Right lobe of liver (tissue), 6 donors: ENCODE data around the gene LRBA. TPM values are rescaled to one million over a fixed set of nuclear protein-coding genes. Genes with fewer than 3 reads are reported as not detected.
A peak's percentile ranks its signal among the peaks of the same experiment; 100 is the strongest.

Experiments
- ATAC-seq, 4 donors: fragments of 200-7000 bp; cut with Tn5 transposase; one replicate each; pipeline ENCODE4 v1.9.1; 2020; ENCODE audit warnings: mild to moderate bottlenecking in 4 of 4, moderate library complexity in 4 of 4
- DNase-seq, 3 donors: peaks; one replicate each; pipeline ENCODE4 v3.0.0-alpha.2; 2020
- H3K27ac ChIP-seq, 3 donors: fragments of 200-600 bp; one replicate each; pipeline ENCODE4 v1.8.0; 2022
- H3K27me3 ChIP-seq, 2 donors: fragments of 200-600 bp; one replicate each; pipeline ENCODE4 v1.8.0; 2022
- H3K36me3 ChIP-seq, 4 donors: fragments of 200-600 bp; sonication (generic) in 1 of 4; one replicate each; pipeline versions ENCODE4 v1.5.1 to v1.8.0; 2017 to 2022; ENCODE audit warnings: control low read depth in 1 of 4
- H3K4me1 ChIP-seq, 4 donors: fragments of 200-600 bp; sonication (generic) in 1 of 4; one replicate each; pipeline versions ENCODE4 v1.5.1 to v1.8.0; 2017 to 2022; ENCODE audit warnings: control low read depth in 1 of 4
- H3K4me3 ChIP-seq, 3 donors: fragments of 200-600 bp; one replicate each; pipeline ENCODE4 v1.8.0; 2022
- H3K9me3 ChIP-seq, 4 donors: fragments of 200-600 bp; sonication (generic) in 1 of 4; one replicate each; pipeline versions ENCODE4 v1.5.1 to v1.8.0; 2017 to 2022; ENCODE audit warnings: control low read depth in 1 of 4
- POLR2A ChIP-seq: fragments of 450-650 bp; IDR thresholded peaks from one replicate; pipeline ENCODE4 v1.6.1; 2017; ENCODE audit warnings: antibody characterized with exemption, mild to moderate bottlenecking
- WGBS: methylation state at CpG from one replicate; pipeline ENCODE4 v1.1.6; 2018; ENCODE audit warnings: low coverage, low lambda C conversion rate; ENCODE audit not compliant: insufficient coverage; ENCODE audit errors: missing lambda C conversion rate; 5-methylcytosine and 5-hydroxymethylcytosine counted together
- intact Hi-C, 2 donors: fragments of 100-400 bp; cut with DNase I; formaldehyde crosslinking; loops; one replicate each; pipeline versions ENCODE4 v1.11.2 to v1.14.1; 2022
- total RNA-seq, 6 experiments: library from RNA; depleted of rRNA in 2 of 6; stranded (reverse); fragments of >200 nt in 2 of 6; fragmentation: NEBNext Ultra II Directional in 3 of 6; extraction: Animal tissue kit (Norgen Biotek cat#: 25700) in 3 of 6; gene quantifications; one replicate each; pipeline versions ENCODE4 v1.1.0 to v1.2.4, GENCODE V29; 2016 to 2023
- TF ChIP-seq, protein P1 (sequence below), 4 donors: fragments of 200-600 bp in 3 of 4; fragments of 450-650 bp in 1 of 4; IDR thresholded peaks; one replicate each; pipeline versions ENCODE4 v1.5.1 to v1.8.0; 2016 to 2022; ENCODE audit warnings: antibody characterized with exemption in 4 of 4, mild to moderate bottlenecking in 2 of 4
- donor health status: DM: no; HTN: yes; CAD: no.
- donor health status: DM: no; HTN: no; CAD: no.
- donor health status: DM: no; HTN: no; CAD: no.
- donor health status: DM: no; HTN: yes; CAD: no.
- donor health status: DM: no; HTN: yes; CAD: no.

The LRBA gene
- total RNA-seq, 6 experiments from 2014 or later, result 18.9 to 48.1 (median 24.5) TPM

DNA sequence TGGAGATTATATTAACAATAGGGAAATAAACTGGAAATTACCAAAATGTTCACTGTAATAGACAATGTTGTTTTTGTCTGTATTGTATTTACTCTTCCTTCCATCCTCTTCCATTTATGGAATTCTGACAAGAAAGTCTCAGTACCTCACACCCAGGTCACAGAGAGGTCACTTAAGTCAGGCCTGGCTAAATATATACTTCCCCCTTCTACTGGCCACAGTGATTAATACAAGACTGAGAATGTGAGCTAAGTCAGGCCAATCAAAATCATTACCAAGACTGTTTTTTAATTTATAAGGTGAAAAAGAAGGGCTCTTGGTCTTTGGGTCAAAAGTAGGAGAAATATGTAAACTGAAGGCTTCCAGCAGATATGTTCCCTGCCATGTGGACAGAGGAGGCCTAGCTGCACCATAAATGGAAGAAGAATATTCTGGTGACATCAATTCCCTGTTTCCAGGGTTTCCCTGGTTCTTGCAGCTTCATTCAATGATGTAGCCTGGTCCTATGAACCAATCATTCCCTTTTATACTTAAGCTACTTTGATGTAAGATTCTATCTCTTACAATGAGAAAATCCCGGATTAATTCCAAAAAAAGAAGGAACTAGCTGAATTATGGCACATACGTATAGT, 64.3 kb downstream of the LRBA start:
- ATAC-seq, result peak; percentile 46 to 79 (median 64)
- intact Hi-C loops, result no loop called here
- Histone ChIP-seq H3K27me3 (no peaks in the 10 kb centered on the region), H3K4me1 (peaks cover 0 to 3% (median 0%) of the 10 kb centered on the region in 4 donors), H3K9me3 (no peaks in the 10 kb centered on the region), H3K36me3 (no peaks in the 10 kb centered on the region), H3K4me3 (no peak overlapping the region), H3K27ac (no peak overlapping the region)
- TF ChIP-seq, protein P1, sequence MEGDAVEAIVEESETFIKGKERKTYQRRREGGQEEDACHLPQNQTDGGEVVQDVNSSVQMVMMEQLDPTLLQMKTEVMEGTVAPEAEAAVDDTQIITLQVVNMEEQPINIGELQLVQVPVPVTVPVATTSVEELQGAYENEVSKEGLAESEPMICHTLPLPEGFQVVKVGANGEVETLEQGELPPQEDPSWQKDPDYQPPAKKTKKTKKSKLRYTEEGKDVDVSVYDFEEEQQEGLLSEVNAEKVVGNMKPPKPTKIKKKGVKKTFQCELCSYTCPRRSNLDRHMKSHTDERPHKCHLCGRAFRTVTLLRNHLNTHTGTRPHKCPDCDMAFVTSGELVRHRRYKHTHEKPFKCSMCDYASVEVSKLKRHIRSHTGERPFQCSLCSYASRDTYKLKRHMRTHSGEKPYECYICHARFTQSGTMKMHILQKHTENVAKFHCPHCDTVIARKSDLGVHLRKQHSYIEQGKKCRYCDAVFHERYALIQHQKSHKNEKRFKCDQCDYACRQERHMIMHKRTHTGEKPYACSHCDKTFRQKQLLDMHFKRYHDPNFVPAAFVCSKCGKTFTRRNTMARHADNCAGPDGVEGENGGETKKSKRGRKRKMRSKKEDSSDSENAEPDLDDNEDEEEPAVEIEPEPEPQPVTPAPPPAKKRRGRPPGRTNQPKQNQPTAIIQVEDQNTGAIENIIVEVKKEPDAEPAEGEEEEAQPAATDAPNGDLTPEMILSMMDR (IDR thresholded peaks at IDR 0.05), result no peak
- no peak for TF ChIP-seq POLR2A
- WGBS, result 84% methylated on average over 2 of the region's 2 CpGs
- no peak for DNase-seq

DNA sequence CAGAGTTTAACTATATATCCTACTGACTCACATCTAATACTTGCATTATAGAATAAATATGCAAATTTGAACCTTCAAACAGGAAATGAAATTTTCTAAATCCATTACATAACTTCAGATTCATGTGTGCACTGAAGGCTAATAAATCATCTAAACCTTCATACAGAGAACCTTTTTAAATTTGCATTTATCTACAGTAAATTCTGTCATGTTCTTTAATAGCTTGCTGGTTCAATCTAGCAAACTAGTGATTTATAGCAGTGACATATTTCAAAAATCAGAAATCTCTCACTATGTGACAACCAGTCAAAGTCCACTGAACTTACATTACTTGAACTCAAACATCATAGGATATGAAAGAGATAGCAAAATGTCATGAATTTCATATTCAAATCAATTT, 65.1 kb downstream of the LRBA start:
- DNase-seq, result no peak

DNA sequence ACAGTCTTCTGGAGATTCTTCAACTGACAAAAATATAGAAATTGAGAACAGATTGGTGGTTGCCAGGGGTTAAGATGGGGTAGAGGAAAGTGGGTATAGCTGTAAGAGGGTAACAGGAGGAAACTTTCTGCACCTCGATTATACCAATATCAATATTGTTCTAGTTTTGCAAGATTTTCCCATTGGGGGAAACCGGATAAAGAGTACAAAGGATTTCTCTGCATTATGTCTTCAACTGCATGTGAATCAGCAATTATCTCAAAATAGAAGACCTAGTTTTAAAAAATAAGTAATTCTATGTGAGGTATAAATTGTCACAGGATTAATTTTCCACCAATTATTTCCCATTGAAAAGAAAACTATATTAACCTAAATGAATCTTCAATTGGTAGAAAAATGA, 65.7 kb downstream of the LRBA start:
- intact Hi-C loops, result no loop called here

More for the DNA sequence above, 65.1 kb downstream of the LRBA start:
- Histone ChIP-seq H3K27ac (no peak overlapping the region), H3K27me3 (no peaks in the 10 kb centered on the region), H3K4me1 (peaks cover 0 to 3% (median 0%) of the 10 kb centered on the region in 4 donors), H3K4me3 (no peak overlapping the region), H3K9me3 (no peaks in the 10 kb centered on the region), H3K36me3 (no peaks in the 10 kb centered on the region)
- TF ChIP-seq, protein P1 (IDR thresholded peaks at IDR 0.05), result no peak
- TF ChIP-seq POLR2A, result no peak
- intact Hi-C loops, result no loop called here
- no peak for ATAC-seq

DNA sequence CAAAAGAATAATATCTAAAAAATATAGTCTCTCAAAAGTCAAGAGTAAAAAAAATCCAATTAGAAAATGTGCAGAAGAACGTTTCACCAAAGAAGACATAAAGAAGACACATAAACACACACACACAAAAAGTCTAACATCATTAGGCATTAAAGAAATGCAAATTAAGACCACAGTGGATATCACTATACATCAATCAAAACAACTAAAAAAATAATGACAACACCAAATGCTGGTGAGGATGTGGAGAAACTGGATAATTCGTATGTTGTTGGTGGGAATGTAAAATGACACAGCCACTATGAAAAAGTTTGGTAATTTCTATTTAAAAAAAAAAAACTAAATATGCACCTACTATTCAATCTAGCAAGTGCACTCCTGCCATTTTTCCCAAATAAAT, 66.4 kb downstream of the LRBA start:
- no peak overlapping the region for H3K27ac ChIP-seq
- DNase-seq (no peak), ATAC-seq (no peak)
- H3K36me3 ChIP-seq, result no peaks in the 10 kb centered on the region
- H3K4me3 ChIP-seq, result no peak overlapping the region
- TF ChIP-seq, protein P1 (IDR thresholded peaks at IDR 0.05), result no peak
- TF ChIP-seq POLR2A, result no peak
- WGBS, result 90% methylated on average over 2 of the region's 2 CpGs
- no peaks in the 10 kb centered on the region for H3K9me3 ChIP-seq
- intact Hi-C loops, result no loop called here
- H3K4me1 ChIP-seq, result no peaks in the 10 kb centered on the region
- H3K27me3 ChIP-seq, result no peaks in the 10 kb centered on the region

More for the DNA sequence above, 65.7 kb downstream of the LRBA start:
- DNase-seq (no peak), ATAC-seq (no peak)
- no peaks in the 10 kb centered on the region for H3K36me3 ChIP-seq
- H3K4me3 ChIP-seq, result no peak overlapping the region
- no peak for TF ChIP-seq POLR2A
- H3K9me3 ChIP-seq, result no peaks in the 10 kb centered on the region
- H3K27me3 ChIP-seq, result no peaks in the 10 kb centered on the region
- H3K27ac ChIP-seq, result no peak overlapping the region
- 78% methylated on average over 2 of the region's 2 CpGs for WGBS
- no peaks in the 10 kb centered on the region for H3K4me1 ChIP-seq

DNA sequence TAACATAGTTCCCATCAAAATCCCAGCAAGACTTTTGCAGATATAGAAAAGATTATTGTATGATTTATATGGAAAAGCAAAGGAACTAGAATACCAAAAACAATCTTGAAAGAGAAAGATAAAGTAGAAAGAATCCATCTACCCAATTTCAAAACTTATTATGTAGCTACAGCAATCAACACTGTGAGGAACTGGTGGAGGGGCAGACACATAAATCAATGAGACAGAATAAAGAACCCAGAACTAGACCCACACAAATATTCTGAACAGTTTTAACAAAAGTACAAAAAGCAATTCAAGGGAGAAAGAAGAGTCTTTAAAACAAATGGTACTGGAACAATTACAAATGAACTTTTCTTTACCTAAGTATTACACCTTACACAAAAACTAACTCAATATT, 67.0 kb downstream of the LRBA start:
- Histone ChIP-seq H3K27ac (no peak overlapping the region), H3K4me3 (no peak overlapping the region), H3K9me3 (no peaks in the 10 kb centered on the region), H3K27me3 (no peaks in the 10 kb centered on the region), H3K36me3 (no peaks in the 10 kb centered on the region), H3K4me1 (no peaks in the 10 kb centered on the region)
- no peak for DNase-seq
- intact Hi-C loops, result no loop called here
- no peak for ATAC-seq
- TF ChIP-seq, protein P1 (IDR thresholded peaks at IDR 0.05), result no peak
- no peak for TF ChIP-seq POLR2A
